ENCODE results near the gene ALG12. TPM values are rescaled to one million over a fixed set of nuclear protein-coding genes. Genes with fewer than 3 reads are reported as not detected.

The ALG12 gene
- total and polyA plus RNA-seq, 2 experiments from 2014 or later = 18.7 to 23.3 TPM

GRCh38 chr22:49966041-49966773 is 48.0 kb upstream of the ALG12 start (continued):
- no peak for TF ChIP-seq REST (IDR thresholded peaks at IDR 0.05; ENCODE audit: unreplicated experiment)
- TF ChIP-seq JUNB (IDR thresholded peaks at IDR 0.05; ENCODE audit: unreplicated experiment) = no peak
- no peak for TF ChIP-seq CREB1 (CRISPR knock-in tag; IDR thresholded peaks at IDR 0.05; ENCODE audit: low read depth)
- TF ChIP-seq EZH2phosphoT487 (IDR thresholded peaks at IDR 0.05; ENCODE audit: unreplicated experiment) = no peak
- no peak for TF ChIP-seq EZH2 (IDR thresholded peaks at IDR 0.05; ENCODE audit: low read depth, unreplicated experiment)
- TF ChIP-seq NANOG (IDR thresholded peaks at IDR 0.05; ENCODE audit: borderline replicate concordance) = no peak
- TF ChIP-seq STAT1 (IDR thresholded peaks at IDR 0.05; ENCODE audit: unreplicated experiment) = no peak
- no peak for TF ChIP-seq ZNF114 (CRISPR knock-in tag; IDR thresholded peaks at IDR 0.05)
- no peak for TF ChIP-seq POLR2AphosphoS5 (IDR thresholded peaks at IDR 0.05; ENCODE audit: low read depth)
- TF ChIP-seq ZNF331 (CRISPR knock-in tag; IDR thresholded peaks at IDR 0.05; ENCODE audit: low read depth) = no peak

DNA sequence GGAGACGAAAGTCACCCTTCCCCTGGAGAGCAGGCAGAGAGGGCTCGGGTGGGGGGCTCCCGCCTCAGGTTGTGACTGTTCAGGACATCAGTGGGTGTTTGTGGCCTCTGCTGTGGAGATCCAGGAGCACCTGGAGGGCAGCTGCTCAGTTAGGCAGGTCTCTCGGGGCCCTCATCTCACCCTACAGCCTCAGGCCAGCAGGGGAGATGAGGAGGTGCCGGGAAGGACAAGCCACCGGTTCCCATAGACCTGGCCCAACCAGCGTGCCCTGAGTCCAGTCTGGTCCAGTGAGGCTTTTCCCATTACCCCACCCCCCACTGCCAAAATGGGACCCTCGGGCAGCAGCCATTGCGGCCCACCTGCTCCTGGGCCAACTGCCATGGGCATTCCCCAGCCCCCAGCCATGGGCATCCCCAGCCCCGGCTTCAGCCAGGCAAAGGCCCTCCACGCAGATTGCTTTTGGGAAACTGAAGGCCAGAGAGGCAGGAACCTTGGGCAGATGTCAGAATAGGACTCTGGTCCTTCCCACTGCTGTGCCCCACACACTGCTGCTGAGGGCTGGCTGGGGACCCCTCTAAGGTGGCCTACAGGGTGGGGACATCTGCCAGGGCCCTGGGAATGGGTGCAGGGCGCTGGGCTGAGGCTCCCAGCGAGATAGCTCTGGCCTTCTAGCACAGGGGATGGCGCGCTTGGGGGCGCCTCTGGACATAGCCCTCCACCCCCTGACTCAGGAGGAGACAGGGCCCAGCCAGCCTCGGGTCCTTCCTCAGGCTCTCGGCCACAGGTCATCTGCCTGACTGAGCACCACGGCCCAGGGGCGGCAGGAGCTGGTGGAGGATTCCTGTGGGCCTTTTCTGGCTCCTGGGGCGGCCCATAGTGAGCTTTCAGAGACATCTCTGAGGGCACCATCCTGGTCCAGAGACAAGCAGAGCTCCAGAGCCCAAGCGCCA is 47.1 kb upstream of the ALG12 start:
- H3K9me3 Mint-ChIP-seq = no peaks in the 10 kb centered on the region; the same call in 2 of the 3 replicates
- peaks cover 12% of the 10 kb centered on the region for H3K27me3 Mint-ChIP-seq (ENCODE audit: insufficient read depth, low read depth, poor library complexity)
- Histone ChIP-seq H2AFZ (no peak overlapping the region), H3K27me3 (ENCODE audit: insufficient read depth) (peaks cover 13% of the 10 kb centered on the region), H3K4me3 (no peak overlapping the region), H3K4me1 (ENCODE audit: insufficient read depth) (no peaks in the 10 kb centered on the region), H3K4me2 (no peak overlapping the region), H3F3A (replicated peaks; ENCODE audit: low read depth) (no peaks in the 10 kb centered on the region), H3K36me3 (ENCODE audit: insufficient read depth) (no peaks in the 10 kb centered on the region), H3K79me2 (replicated peaks; ENCODE audit: insufficient read depth) (peaks cover 14% of the 10 kb centered on the region), H3K27ac (ENCODE audit: low read depth) (no peak overlapping the region), H4K20me1 (replicated peaks; ENCODE audit: insufficient read depth) (0 out of 2 replicates have a peak, but pooled peaks cover 5% of the 10 kb centered on the region), H3K9me2 (ENCODE audit: insufficient read depth) (no peaks in the 10 kb centered on the region)
- H3K4me3 Mint-ChIP-seq = no peak overlapping the region
- H3K36me3 Mint-ChIP-seq (ENCODE audit: low read depth) = peaks cover 19% of the 10 kb centered on the region
- no peak overlapping the region for H3K27ac Mint-ChIP-seq
- DNase-seq (ENCODE audit: low spot score) (no peak), ATAC-seq (no peak)
- peaks cover 4% of the 10 kb centered on the region; the same call in 2 of the 3 replicates for H3K4me1 Mint-ChIP-seq
- TF ChIP-seq JUNB (IDR thresholded peaks at IDR 0.05; ENCODE audit: unreplicated experiment) = no peak

Measured in GM23338 (cell line).